Neural crest cell (in vitro differentiated cells): ENCODE measurements around the gene OR10A3. TPM values are rescaled to one million over a fixed set of nuclear protein-coding genes. Genes with fewer than 3 reads are reported as not detected.

Experiments
- DNase-seq: peaks from one replicate; pipeline ENCODE4 v3.0.0; 2021; ENCODE audit warnings: low read depth, mixed read lengths, low spot score
- H3K27ac Mint-ChIP-seq: one replicate; pipeline ENCODE4 v1.8.0; 2021; ENCODE audit warnings: mild to moderate bottlenecking, mixed read lengths; ENCODE audit not compliant: unreplicated experiment
- H3K27me3 Mint-ChIP-seq: 2 replicates; pipeline ENCODE4 v1.8.0; 2021; ENCODE audit warnings: low read depth, mild to moderate bottlenecking, mixed read lengths
- H3K36me3 Mint-ChIP-seq: 2 replicates; pipeline ENCODE4 v1.8.0; 2021; ENCODE audit warnings: low read depth, mild to moderate bottlenecking, mixed read lengths
- H3K4me1 Mint-ChIP-seq: 2 replicates; pipeline ENCODE4 v1.8.0; 2021; ENCODE audit warnings: mixed read lengths
- H3K4me3 Mint-ChIP-seq: one replicate; pipeline ENCODE4 v1.8.0; 2021; ENCODE audit warnings: mild to moderate bottlenecking, mixed read lengths
- H3K9me3 Mint-ChIP-seq: 2 replicates; pipeline ENCODE4 v1.8.0; 2021; ENCODE audit warnings: mixed read lengths
- total RNA-seq: library from RNA; stranded (reverse); gene quantifications from 2 replicates; pipeline ENCODE4 v1.2.1, GENCODE V29; 2021
- TF ChIP-seq, protein P1 (sequence below): fragments of 200-600 bp; sonication (generic); conservative IDR thresholded peaks from 2 replicates; pipeline ENCODE4 v1.5.0; 2021; ENCODE audit warnings: antibody characterized with exemption, mild to moderate bottlenecking

Gene OR10A3
- total RNA-seq, 1 donor from 2014 or later = not detected

DNA sequence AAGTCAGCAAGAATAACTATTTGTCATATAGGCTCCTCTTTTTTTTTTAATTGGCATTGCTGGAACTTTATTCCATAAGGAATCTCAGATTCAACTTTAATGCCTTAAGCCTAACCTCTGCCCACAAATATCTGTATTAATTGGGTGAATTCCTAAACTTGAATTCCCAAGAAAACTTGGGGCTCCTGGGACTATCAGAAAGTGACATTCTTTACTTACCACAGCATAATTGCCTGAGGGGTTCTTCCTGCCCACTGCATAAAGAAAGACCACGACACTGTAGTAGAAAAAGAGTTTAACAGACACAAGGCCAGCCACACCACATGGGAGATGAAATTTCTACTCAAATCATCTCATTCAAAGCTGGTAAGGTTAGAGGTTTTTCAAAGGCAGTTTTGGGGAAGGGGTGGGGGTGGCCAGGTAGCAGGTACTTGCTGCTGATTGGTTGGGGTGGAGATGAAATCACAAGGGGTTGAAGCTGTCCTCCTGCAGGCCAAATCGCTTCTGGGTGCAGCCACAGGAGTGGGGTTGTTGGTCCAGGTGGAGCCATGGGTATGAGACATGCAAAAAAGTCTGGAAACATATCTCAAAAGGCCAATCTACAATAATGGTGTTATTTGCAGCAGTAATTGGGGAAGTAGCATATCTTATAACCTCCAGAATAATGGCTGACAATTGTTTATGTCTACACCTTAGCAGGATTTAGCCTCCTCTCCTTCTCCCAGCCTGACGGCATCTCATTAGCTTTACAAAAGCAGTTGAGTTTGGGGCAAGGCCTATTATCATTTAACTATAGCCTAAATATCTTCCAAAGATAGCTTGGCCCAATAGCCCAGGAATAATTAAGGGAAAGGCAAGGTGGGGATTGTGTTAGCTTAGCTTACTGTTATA lies 28.5 kb upstream of the OR10A3 start:
- no peak overlapping the region for H3K27ac Mint-ChIP-seq
- no peaks in the 10 kb centered on the region for H3K36me3 Mint-ChIP-seq
- no peak for DNase-seq
- peaks cover 14% of the 10 kb centered on the region for H3K27me3 Mint-ChIP-seq
- TF ChIP-seq, protein P1, sequence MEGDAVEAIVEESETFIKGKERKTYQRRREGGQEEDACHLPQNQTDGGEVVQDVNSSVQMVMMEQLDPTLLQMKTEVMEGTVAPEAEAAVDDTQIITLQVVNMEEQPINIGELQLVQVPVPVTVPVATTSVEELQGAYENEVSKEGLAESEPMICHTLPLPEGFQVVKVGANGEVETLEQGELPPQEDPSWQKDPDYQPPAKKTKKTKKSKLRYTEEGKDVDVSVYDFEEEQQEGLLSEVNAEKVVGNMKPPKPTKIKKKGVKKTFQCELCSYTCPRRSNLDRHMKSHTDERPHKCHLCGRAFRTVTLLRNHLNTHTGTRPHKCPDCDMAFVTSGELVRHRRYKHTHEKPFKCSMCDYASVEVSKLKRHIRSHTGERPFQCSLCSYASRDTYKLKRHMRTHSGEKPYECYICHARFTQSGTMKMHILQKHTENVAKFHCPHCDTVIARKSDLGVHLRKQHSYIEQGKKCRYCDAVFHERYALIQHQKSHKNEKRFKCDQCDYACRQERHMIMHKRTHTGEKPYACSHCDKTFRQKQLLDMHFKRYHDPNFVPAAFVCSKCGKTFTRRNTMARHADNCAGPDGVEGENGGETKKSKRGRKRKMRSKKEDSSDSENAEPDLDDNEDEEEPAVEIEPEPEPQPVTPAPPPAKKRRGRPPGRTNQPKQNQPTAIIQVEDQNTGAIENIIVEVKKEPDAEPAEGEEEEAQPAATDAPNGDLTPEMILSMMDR = no peak
- H3K4me3 Mint-ChIP-seq = no peak overlapping the region
- no peaks in the 10 kb centered on the region for H3K4me1 Mint-ChIP-seq
- H3K9me3 Mint-ChIP-seq = no peaks in the 10 kb centered on the region

DNA sequence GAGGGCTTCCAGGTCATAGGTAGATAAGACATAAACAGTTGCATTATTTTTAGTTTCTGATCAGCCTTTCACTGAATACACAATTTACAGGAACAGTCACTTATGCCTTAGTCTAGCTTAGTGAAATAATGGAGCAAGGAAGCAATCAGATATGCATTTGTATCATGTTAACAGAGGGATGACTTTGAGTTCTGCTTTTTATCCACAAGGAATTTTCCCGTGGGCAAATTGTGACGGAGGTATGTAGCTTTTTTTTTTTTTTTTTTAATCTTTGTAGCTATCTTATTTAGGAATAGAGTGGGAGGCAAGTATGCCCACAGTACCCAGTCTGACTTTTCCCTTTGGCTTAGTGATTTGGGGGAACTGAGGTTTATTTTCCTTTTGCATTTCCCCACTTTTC lies 27.2 kb upstream of the OR10A3 start:
- no peak for DNase-seq
- no peak overlapping the region for H3K4me3 Mint-ChIP-seq
- H3K27me3 Mint-ChIP-seq = peaks cover 14% of the 10 kb centered on the region
- H3K9me3 Mint-ChIP-seq = no peaks in the 10 kb centered on the region
- H3K27ac Mint-ChIP-seq = no peak overlapping the region
- TF ChIP-seq, protein P1 = no peak
- no peaks in the 10 kb centered on the region for H3K4me1 Mint-ChIP-seq
- no peaks in the 10 kb centered on the region for H3K36me3 Mint-ChIP-seq

DNA sequence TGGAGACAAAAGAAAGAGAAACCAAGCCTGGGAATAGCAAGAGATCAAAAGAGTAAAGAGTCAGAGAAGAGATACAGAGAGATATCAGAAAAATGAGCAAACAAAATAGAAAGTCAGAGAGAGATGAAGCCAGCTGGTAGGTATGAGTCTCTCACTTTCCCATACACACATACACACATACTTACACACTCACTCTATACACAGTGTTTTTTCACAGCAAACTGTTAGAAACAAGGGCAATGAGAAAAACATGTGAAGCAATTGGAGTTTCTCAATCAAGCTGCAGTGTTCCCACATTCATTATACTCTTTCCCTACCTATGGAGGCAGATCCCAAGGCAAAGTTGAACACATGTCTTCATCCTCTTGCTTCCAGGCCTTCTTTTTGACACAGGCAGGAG lies 26.3 kb upstream of the OR10A3 start:
- Mint-ChIP-seq H3K4me3 (no peak overlapping the region), H3K36me3 (no peaks in the 10 kb centered on the region), H3K27ac (no peak overlapping the region), H3K4me1 (no peaks in the 10 kb centered on the region), H3K27me3 (peaks cover 11% of the 10 kb centered on the region), H3K9me3 (no peaks in the 10 kb centered on the region)
- TF ChIP-seq, protein P1 = no peak
- DNase-seq = no peak

DNA sequence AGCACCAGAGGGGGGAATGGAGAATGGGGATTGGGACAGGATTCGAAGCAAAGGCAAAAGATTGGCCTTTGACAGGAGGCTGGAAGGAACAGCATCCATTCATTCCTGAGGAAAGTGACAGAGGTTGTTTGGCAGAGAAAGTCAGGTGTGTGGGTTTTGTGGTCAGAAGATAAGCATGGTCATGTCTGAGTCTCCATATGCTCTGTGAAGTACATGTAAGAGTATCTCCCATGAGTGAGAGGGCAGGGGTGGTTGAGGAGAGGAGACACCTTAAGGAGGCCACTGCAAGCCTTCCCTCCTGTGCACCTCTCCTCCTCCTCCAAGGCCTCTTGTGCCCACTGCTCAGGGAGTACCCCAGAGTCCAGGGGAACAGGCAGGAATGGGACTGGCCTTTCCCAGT lies 25.6 kb upstream of the OR10A3 start:
- Mint-ChIP-seq H3K4me3 (no peak overlapping the region), H3K36me3 (no peaks in the 10 kb centered on the region), H3K27me3 (peaks cover 11% of the 10 kb centered on the region), H3K4me1 (no peaks in the 10 kb centered on the region), H3K9me3 (no peaks in the 10 kb centered on the region), H3K27ac (no peak overlapping the region)
- TF ChIP-seq, protein P1 = no peak
- no peak for DNase-seq

DNA sequence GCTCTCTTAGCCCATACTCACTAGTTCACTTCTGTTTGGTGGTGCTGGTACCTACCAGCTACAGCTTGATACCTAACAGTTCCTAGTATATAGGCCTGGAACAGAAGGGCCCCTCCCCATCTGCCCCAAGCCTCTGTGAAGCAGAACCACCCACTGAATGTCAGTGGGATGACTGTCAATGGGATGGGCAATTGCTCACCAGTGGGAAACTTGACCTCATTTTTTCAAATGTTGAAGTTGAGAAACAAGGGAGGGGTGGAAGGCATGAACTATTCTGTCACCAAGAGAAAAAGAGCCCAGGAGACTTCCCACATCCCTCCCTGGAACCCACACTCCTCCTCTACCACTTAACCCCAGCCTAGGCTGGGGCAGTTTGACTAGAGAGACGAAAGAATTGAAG lies 23.9 kb upstream of the OR10A3 start, which contains the start of gene NLRP10:
Gene NLRP10, minus strand, starts transcription at position 62 of the 400 bp plus-strand sequence. CDS start 1,952 bp downstream, outside the sequence.
- H3K27me3 Mint-ChIP-seq = peaks cover 16% of the 10 kb centered on the region

More for the DNA sequence above, 23.9 kb upstream of the OR10A3 start, which contains the start of gene NLRP10:
- peaks cover 2% of the 10 kb centered on the region for H3K9me3 Mint-ChIP-seq
- no peaks in the 10 kb centered on the region for H3K4me1 Mint-ChIP-seq
- H3K27ac Mint-ChIP-seq = no peak within 1 kb of the TSS
- H3K36me3 Mint-ChIP-seq = no peaks in the 10 kb centered on the region
- H3K4me3 Mint-ChIP-seq = no peak within 1 kb of the TSS
- TF ChIP-seq, protein P1 = no peak
- no peak for DNase-seq
